ENCODE measurements around the gene RPS21.
"Not testable (repeated sequence)": the region's sequence is repeated elsewhere in the genome, so short reads cannot be mapped to it uniquely, and the experiment has no call there.

Gene RPS21

GRCh38 chr20:62413025-62413570 lies 26.2 kb downstream of the RPS21 start:
- no peak for DNase-seq

- DNase-seq, result no peak
Observed at GRCh38 chr20:62413896-62414481, 27.1 kb downstream of the RPS21 start.

- DNase-seq, result no peak
Observed at GRCh38 chr20:62415354-62416111, 28.6 kb downstream of the RPS21 start.

DNA sequence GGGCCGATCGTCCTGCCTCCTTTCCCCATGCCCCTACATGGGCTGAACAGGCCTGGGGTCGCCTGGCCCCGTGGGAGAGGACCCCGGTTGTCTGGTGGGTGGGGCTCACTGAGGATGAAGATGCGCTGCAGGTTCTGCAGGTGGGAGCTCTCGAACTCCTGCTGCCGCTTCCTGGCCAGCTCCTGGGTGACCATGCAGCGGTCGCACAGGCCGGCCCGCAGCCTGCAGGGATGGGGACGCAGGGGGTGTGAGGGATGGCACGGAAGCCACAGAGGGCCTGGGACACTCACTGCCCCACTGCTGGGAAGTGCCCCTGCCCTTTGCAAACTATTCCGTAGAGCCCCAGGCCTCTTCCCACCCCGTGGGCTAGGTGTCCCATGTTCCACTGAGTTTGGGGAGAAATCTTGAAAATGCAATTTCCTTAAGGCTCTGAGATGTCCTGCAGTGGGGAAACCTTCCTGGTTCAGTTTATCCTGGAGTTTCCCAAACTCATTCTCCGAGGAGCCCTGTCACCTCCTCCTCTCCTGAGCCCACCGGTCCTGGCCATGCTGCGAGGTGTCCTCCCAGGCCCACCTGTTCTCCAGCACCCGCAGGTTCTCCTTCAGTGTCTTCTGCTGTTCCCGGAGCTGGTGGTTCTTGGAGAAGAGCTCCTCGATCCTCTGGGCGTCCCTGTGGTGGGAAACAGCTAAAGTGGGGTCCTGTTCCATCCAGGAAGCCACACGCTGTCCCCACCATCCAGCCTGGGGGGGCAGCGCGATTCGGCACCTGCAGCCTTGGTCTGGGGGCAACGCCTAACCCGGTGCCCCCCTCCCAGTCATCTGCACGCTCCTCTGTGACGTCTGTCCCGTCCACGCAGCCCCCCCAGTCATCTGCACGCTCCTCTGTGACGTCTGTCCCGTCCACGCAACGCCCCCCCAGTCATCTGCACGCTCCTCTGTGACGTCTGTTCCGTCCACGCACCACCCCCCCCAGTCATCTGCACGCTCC lies 30.0 kb downstream of the RPS21 start:
- DNase-seq, result no peak

DNA sequence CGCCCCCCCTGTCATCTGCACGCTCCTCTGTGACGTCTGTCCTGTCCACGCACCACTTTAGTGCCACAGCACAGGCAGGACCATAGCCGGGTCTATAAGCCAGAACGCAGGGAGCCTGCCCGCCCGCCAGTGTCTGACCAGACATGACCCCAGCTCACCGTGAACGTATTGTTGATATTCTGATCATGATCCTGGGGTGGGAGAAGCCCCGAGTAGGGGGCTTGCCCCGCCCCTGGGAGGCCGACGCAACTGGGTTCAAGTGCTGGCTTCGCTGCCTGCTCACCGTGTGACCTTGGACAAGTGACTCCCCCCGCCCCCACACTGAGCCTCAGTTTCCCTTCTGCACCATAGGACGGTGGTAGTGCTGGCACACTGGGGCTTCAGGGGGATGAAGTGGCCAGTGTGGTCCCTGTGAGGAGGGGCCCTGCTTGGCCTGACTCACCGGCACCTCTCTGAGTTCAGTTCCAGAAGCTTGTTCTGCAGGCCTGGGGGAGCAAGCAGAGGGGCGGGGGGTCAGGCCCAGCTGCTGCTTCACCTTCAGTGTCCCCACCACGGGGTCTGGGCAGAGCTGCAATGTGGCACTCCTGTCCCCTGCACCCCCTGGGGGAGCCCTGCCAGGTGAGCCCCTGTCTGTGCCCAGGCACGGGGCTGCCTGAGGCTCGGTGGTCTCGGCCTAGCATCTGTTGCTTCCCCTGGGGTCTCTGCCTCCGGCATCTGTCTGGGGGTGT lies 31.2 kb downstream of the RPS21 start:
- DNase-seq, result no peak

DNA sequence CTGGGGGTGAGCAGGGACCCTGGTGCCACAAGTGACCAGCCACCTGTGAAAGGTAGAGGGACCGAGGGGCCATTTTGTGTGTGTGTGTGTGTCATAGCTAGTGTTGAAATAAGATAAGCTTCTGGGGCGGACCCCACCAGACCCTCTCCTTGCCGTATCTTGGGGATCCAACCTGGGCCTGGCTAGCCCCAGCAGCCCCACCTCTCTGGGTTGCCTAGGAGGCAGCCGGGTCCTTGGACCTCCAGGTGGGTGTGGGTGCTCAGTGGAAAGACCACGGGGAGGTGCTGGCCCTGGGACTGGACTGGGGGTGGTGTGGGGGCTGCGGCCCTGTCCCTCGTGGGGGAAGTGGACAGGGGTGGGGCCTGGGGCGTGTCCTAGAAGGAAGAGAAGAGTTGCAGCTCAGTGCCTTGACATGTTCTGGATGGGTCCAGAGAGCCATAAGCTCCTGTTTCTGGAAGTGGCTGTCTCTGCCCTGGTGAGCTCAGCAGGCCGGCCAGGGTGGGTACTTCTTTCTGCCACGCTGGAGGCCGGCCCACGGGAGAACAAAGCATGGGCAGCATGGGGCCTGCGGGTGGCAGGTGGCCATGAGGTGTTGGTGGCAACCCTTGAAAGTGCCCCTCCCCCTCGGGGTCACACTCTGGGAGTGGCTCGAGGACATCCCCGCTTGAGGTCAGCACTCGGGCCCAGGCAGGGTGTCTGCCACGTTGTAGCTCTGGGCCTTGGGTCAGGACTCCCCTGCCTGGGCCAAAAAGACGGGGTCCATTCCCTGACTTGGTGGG lies 32.0 kb downstream of the RPS21 start:
- DNase-seq, result no peak

GRCh38 chr20:62419759-62420158 lies 32.9 kb downstream of the RPS21 start:
- no peak for DNase-seq

GRCh38 chr20:62420846-62421715 lies 34.2 kb downstream of the RPS21 start:
- no peak for DNase-seq

GRCh38 chr20:62421716-62421990 lies 34.8 kb downstream of the RPS21 start:
- DNase-seq, result no peak

DNA sequence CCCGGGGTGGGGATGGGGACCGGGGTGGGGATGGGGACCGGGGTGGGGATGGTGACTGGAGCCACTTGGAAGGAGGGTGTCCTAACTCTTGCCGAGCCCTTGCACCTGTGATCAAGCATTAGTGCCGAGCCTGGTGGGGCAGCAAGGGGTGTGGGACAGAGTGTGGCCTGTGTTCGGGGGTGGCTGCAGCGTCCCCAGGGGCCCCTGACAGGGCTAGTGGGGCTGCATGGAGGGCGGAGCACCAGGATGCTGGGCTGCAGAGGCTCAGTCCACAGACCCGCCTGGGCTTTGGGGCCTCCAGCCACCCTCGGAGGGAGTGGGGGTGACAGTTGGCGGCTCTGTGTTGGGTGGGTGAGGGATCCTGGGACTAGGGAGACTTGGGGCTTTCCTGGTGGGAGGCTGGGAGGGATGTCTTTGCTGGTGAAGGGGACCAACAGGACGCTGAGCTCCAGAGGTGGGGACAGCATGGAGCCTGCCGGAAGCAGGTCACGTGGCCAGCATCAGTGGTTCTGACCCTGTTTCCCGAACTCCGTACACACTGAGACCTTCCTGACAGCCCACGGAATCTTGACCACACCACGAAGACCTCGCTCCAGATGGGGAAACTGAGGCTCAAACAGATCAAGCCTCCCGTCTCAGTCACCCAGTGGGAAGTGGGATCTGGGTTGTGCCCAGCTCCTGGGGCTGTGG lies 35.9 kb downstream of the RPS21 start:
- no peak for DNase-seq

- no peak for DNase-seq
Observed at GRCh38 chr20:62423326-62423706, 36.4 kb downstream of the RPS21 start.

DNA sequence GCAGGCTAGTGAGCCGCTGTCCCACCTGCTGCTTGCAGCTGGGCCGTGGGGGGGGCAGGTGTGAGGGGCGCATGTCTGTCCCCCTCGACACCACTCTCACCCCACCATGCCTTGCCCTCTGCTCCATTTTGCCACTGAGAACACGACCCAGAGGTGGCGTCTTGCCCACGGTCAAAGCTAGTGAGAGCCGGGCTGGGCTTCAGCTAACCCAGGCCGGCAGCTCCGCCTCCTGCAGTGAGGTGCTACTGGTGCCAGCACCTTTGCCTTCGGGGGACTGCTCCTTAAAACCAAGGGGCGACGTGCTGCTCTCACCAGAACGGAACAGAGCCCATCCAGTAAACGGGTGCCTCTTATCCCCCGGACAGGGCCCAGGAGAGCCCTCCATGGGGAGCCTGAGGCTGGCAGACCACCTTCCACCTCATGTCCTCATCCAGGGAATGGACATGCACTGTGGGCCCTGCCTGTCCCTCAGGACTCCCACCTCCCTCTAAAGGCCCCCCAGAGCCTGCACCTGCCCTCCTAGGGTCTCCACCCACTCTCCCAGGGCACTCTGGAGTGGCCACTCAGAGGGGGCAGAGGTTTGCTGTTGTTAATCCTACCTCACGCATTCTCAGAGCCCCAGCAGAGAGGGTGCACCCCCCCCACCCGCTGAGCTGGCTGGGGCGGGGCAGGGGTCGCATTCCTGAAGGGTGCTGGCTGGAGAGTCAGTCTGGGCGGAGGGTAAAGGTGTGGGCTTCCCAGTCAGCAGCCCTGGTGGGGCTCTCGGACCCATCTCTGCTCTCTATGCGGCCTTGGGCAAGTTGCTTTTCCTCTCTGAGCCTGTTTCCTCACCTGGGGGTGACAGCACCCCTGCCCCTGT lies 37.6 kb downstream of the RPS21 start:
- DNase-seq, result no peak

GRCh38 chr20:62425281-62426058 lies 38.6 kb downstream of the RPS21 start:
- no peak for DNase-seq

DNA sequence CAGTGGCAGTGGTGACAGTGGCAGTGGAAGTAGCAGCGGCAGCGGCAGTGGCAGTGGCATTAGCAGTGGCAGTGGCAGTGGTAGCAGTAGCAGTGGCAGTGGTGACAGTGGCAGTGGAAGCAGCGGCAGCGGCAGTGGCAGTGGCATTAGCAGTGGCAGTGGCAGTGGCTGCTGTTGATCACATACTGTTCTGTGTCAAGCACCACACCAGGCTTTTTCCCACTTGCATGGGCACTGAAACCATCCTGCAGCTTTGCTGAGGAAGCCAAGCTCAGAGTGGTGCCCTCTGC lies 39.1 kb downstream of the RPS21 start:
- DNase-seq, result not testable (repeated sequence)

- DNase-seq, result no peak
Observed at GRCh38 chr20:62426699-62427131, 39.8 kb downstream of the RPS21 start.

GRCh38 chr20:62427172-62428001 lies 40.5 kb downstream of the RPS21 start, which contains the start of gene RBBP8NL:
RBBP8NL (minus strand) TSS chr20:62427539; CDS start chr20:62419647, 7,892 bp downstream.
- DNase-seq, result peak; percentile 21

DNA sequence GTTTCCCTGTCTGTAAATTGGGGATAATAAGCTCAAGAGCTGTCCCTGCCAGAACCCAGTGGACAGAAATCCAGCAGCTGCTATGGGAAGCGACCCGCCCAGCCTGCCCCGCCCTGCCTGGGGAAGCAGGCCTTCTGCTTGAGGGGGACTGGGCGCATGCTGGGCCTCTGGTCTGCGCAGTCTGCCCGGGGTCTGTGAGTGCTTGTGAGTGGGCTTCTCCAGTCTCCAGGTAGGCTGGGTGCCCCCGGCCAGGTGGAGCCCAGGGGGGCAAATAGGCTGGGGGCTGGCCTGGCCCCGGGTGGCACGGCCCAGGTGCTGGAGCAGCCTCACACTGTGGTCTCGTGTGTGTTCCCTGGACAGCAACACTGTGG lies 41.1 kb downstream of the RPS21 start:
- no peak for DNase-seq
